ENCODE data around the gene SMIM11. TPM values are rescaled to one million over a fixed set of nuclear protein-coding genes. Genes with fewer than 3 reads are reported as not detected.
A peak's percentile ranks its signal among the peaks of the same experiment; 100 is the strongest.
"Not testable (repeated sequence)": the region's sequence is repeated elsewhere in the genome, so short reads cannot be mapped to it uniquely, and the experiment has no call there.

Gene SMIM11
- total and polyA plus RNA-seq, 2 donors (not counting 1 experiment from before 2014, with no cell fraction given), result 10.3 to 10.6 TPM

GRCh38 chr21:34407294-34407693 is 32.0 kb downstream of the SMIM11 start:
- H3K79me2 ChIP-seq (ENCODE audit: control insufficient read depth, insufficient read depth, low read length); H3K9ac ChIP-seq (ENCODE audit: low read length); H3K4me2 ChIP-seq (replicated peaks; ENCODE audit: low read depth, low read length, poor library complexity, severe bottlenecking); H3K9me3 ChIP-seq (ENCODE audit: control extremely low read depth in 1 of 3, control insufficient read depth in 2 of 3, insufficient read depth in 1 of 3, low read length in 2 of 3); POLR2A ChIA-PET; H3K27me3 ChIP-seq (replicated peaks in 1 of 4; ENCODE audit: control extremely low read depth in 1 of 4, control insufficient read depth in 3 of 4, insufficient read depth in 4 of 4, low read length in 3 of 4); intact Hi-C loops (cut with micrococcal nuclease); CTCF ChIA-PET; H2AFZ ChIP-seq (ENCODE audit: insufficient read depth, low read depth, low read length, poor library complexity, severe bottlenecking); H3K4me3 Mint-ChIP-seq; H3K27me3 Mint-ChIP-seq; DNase-seq; H3K27ac Mint-ChIP-seq; H3K4me1 Mint-ChIP-seq; H3K4me1 ChIP-seq (ENCODE audit: control insufficient read depth in 2 of 2, insufficient read depth in 2 of 2, low read length in 2 of 2); H3K4me3 ChIP-seq (ENCODE audit: control extremely low read depth in 1 of 5, extremely low read depth in 1 of 5, insufficient read depth in 1 of 5, low read depth in 2 of 5, low read length in 4 of 5); H3K36me3 ChIP-seq (replicated peaks in 1 of 2; ENCODE audit: control extremely low read depth in 1 of 2, control insufficient read depth in 1 of 2, extremely low read depth in 1 of 2, insufficient read depth in 2 of 2, low read length in 1 of 2); H3K9me3 Mint-ChIP-seq (ENCODE audit: insufficient read depth); H4K20me1 ChIP-seq (ENCODE audit: control insufficient read depth, insufficient read depth, low read length, poor library complexity, severe bottlenecking); H3K27ac ChIP-seq (ENCODE audit: low read length in 2 of 2): not testable (repeated sequence)
- ATAC-seq (ENCODE audit: low read depth), result peak; percentile 43
- no CpG with 5 or more reads among the region's 9 CpGs for WGBS (ENCODE audit: insufficient coverage)

GRCh38 chr21:34417448-34418077 is 42.3 kb downstream of the SMIM11 start:
- H3K4me1 ChIP-seq (ENCODE audit: control insufficient read depth in 2 of 2, insufficient read depth in 2 of 2, low read length in 2 of 2); H3K9me3 ChIP-seq (ENCODE audit: control extremely low read depth in 1 of 3, control insufficient read depth in 2 of 3, insufficient read depth in 1 of 3, low read length in 2 of 3); H4K20me1 ChIP-seq (ENCODE audit: control insufficient read depth, insufficient read depth, low read length, poor library complexity, severe bottlenecking); POLR2A ChIA-PET; H3K9ac ChIP-seq (ENCODE audit: low read length); H3K36me3 ChIP-seq (replicated peaks in 1 of 2; ENCODE audit: control extremely low read depth in 1 of 2, control insufficient read depth in 1 of 2, extremely low read depth in 1 of 2, insufficient read depth in 2 of 2, low read length in 1 of 2); ATAC-seq (ENCODE audit: low read depth); H3K4me1 Mint-ChIP-seq; intact Hi-C loops (cut with micrococcal nuclease); CTCF ChIA-PET; H2AFZ ChIP-seq (ENCODE audit: insufficient read depth, low read depth, low read length, poor library complexity, severe bottlenecking); H3K27ac Mint-ChIP-seq; H3K4me3 Mint-ChIP-seq; H3K9me3 Mint-ChIP-seq (ENCODE audit: insufficient read depth); H3K4me3 ChIP-seq (ENCODE audit: control extremely low read depth in 1 of 5, extremely low read depth in 1 of 5, insufficient read depth in 1 of 5, low read depth in 2 of 5, low read length in 4 of 5); H3K4me2 ChIP-seq (replicated peaks; ENCODE audit: low read depth, low read length, poor library complexity, severe bottlenecking); H3K79me2 ChIP-seq (ENCODE audit: control insufficient read depth, insufficient read depth, low read length); H3K27me3 ChIP-seq (replicated peaks in 1 of 4; ENCODE audit: control extremely low read depth in 1 of 4, control insufficient read depth in 3 of 4, insufficient read depth in 4 of 4, low read length in 3 of 4); H3K27ac ChIP-seq (ENCODE audit: low read length in 2 of 2); DNase-seq; H3K27me3 Mint-ChIP-seq: not testable (repeated sequence)
- WGBS (ENCODE audit: insufficient coverage), result no CpG with 5 or more reads among the region's 5 CpGs

- H3K9ac ChIP-seq (ENCODE audit: low read length); CTCF ChIA-PET; H2AFZ ChIP-seq (ENCODE audit: insufficient read depth, low read depth, low read length, poor library complexity, severe bottlenecking); H3K27me3 ChIP-seq (replicated peaks in 1 of 4; ENCODE audit: control extremely low read depth in 1 of 4, control insufficient read depth in 3 of 4, insufficient read depth in 4 of 4, low read length in 3 of 4); H3K4me1 ChIP-seq (ENCODE audit: control insufficient read depth in 2 of 2, insufficient read depth in 2 of 2, low read length in 2 of 2); H3K27me3 Mint-ChIP-seq; ATAC-seq (ENCODE audit: low read depth); H3K4me3 Mint-ChIP-seq; H3K9me3 ChIP-seq (ENCODE audit: control extremely low read depth in 1 of 3, control insufficient read depth in 2 of 3, insufficient read depth in 1 of 3, low read length in 2 of 3); H3K36me3 ChIP-seq (replicated peaks in 1 of 2; ENCODE audit: control extremely low read depth in 1 of 2, control insufficient read depth in 1 of 2, extremely low read depth in 1 of 2, insufficient read depth in 2 of 2, low read length in 1 of 2); intact Hi-C loops (cut with micrococcal nuclease); H3K4me3 ChIP-seq (ENCODE audit: control extremely low read depth in 1 of 5, extremely low read depth in 1 of 5, insufficient read depth in 1 of 5, low read depth in 2 of 5, low read length in 4 of 5); H3K4me2 ChIP-seq (replicated peaks; ENCODE audit: low read depth, low read length, poor library complexity, severe bottlenecking); DNase-seq; POLR2A ChIA-PET; H4K20me1 ChIP-seq (ENCODE audit: control insufficient read depth, insufficient read depth, low read length, poor library complexity, severe bottlenecking); H3K4me1 Mint-ChIP-seq; H3K27ac ChIP-seq (ENCODE audit: low read length in 2 of 2); H3K27ac Mint-ChIP-seq; H3K79me2 ChIP-seq (ENCODE audit: control insufficient read depth, insufficient read depth, low read length); H3K9me3 Mint-ChIP-seq (ENCODE audit: insufficient read depth): not testable (repeated sequence)
- WGBS (ENCODE audit: insufficient coverage), result no CpG with 5 or more reads among the region's 4 CpGs
These were observed 48.5 kb downstream of the SMIM11 start, which contains the start of gene SMIM34 for GRCh38 chr21:34423805-34424204. Gene SMIM34, minus strand, starts transcription at chr21:34423951. Its CDS starts 112 bp downstream, at chr21:34423839.

GRCh38 chr21:34427339-34427738 is 52.0 kb downstream of the SMIM11 start:
- H3K79me2 ChIP-seq (ENCODE audit: control insufficient read depth, insufficient read depth, low read length); H3K27ac ChIP-seq (ENCODE audit: low read length in 2 of 2); H3K36me3 ChIP-seq (replicated peaks in 1 of 2; ENCODE audit: control extremely low read depth in 1 of 2, control insufficient read depth in 1 of 2, extremely low read depth in 1 of 2, insufficient read depth in 2 of 2, low read length in 1 of 2); H3K9ac ChIP-seq (ENCODE audit: low read length); ATAC-seq (ENCODE audit: low read depth); H3K4me2 ChIP-seq (replicated peaks; ENCODE audit: low read depth, low read length, poor library complexity, severe bottlenecking); H3K4me3 ChIP-seq (ENCODE audit: control extremely low read depth in 1 of 5, extremely low read depth in 1 of 5, insufficient read depth in 1 of 5, low read depth in 2 of 5, low read length in 4 of 5); POLR2A ChIA-PET; H3K9me3 ChIP-seq (ENCODE audit: control extremely low read depth in 1 of 3, control insufficient read depth in 2 of 3, insufficient read depth in 1 of 3, low read length in 2 of 3); H3K4me1 Mint-ChIP-seq; H4K20me1 ChIP-seq (ENCODE audit: control insufficient read depth, insufficient read depth, low read length, poor library complexity, severe bottlenecking); H3K27me3 ChIP-seq (replicated peaks in 1 of 4; ENCODE audit: control extremely low read depth in 1 of 4, control insufficient read depth in 3 of 4, insufficient read depth in 4 of 4, low read length in 3 of 4); H3K4me1 ChIP-seq (ENCODE audit: control insufficient read depth in 2 of 2, insufficient read depth in 2 of 2, low read length in 2 of 2); intact Hi-C loops (cut with micrococcal nuclease); CTCF ChIA-PET; H2AFZ ChIP-seq (ENCODE audit: insufficient read depth, low read depth, low read length, poor library complexity, severe bottlenecking); H3K9me3 Mint-ChIP-seq (ENCODE audit: insufficient read depth); DNase-seq; H3K27me3 Mint-ChIP-seq; H3K27ac Mint-ChIP-seq; H3K4me3 Mint-ChIP-seq: not testable (repeated sequence)
- WGBS (ENCODE audit: insufficient coverage), result no CpG with 5 or more reads among the region's 8 CpGs

Measured in B cell (primary cell).